ENCODE measurements around the gene OPHN1. TPM values are rescaled to one million over a fixed set of nuclear protein-coding genes. Genes with fewer than 3 reads are reported as not detected.

The OPHN1 gene
- total RNA-seq, 1 experiment from 2014 or later: 4.4 TPM

GRCh38 chrX:68232206-68232605, 201.1 kb downstream of the OPHN1 start:
- DNase-seq (ENCODE audit: low spot score): no peak
- Mint-ChIP-seq H3K36me3 (no peaks in the 10 kb centered on the region; the same call in 1 of the 2 replicates), H3K4me1 (peaks cover 26% of the 10 kb centered on the region), H3K27me3 (ENCODE audit: low read depth) (no peaks in the 10 kb centered on the region), H3K27ac (no peak overlapping the region), H3K4me3 (no peak overlapping the region), H3K9me3 (no peaks in the 10 kb centered on the region)
- ChIA-PET POLR2A (no interaction called here), CTCF (no interaction called here)
- TF ChIP-seq TCF7 (CRISPR knock-in tag; IDR thresholded peaks at IDR 0.05; ENCODE audit: low read depth) (no peak), ATF6 (CRISPR knock-in tag; IDR thresholded peaks at IDR 0.05) (no peak), OVOL2 (CRISPR knock-in tag; IDR thresholded peaks at IDR 0.05; ENCODE audit: borderline replicate concordance) (no peak), ZNF263 (CRISPR knock-in tag; IDR thresholded peaks at IDR 0.05; ENCODE audit: low read depth) (no peak), ZMAT4 (CRISPR knock-in tag; IDR thresholded peaks at IDR 0.05) (no peak), ZNF425 (CRISPR knock-in tag; conservative IDR thresholded peaks at IDR 0.05) (no peak), GRHL2 (CRISPR knock-in tag; IDR thresholded peaks at IDR 0.05; ENCODE audit: insufficient replicate concordance, severe bottlenecking) (no peak), CREB1 (CRISPR knock-in tag; IDR thresholded peaks at IDR 0.05) (no peak), FOXK1 (CRISPR knock-in tag; IDR thresholded peaks at IDR 0.05) (no peak), ZNF423 (CRISPR knock-in tag; IDR thresholded peaks at IDR 0.05) (no peak), NR1H2 (CRISPR knock-in tag; IDR thresholded peaks at IDR 0.05) (no peak), MYBL2 (CRISPR knock-in tag; IDR thresholded peaks at IDR 0.05) (no peak), KAT7 (CRISPR knock-in tag; IDR thresholded peaks at IDR 0.05; ENCODE audit: borderline replicate concordance) (no peak), FOXJ3 (CRISPR knock-in tag; IDR thresholded peaks at IDR 0.05; ENCODE audit: borderline replicate concordance) (no peak), CDX4 (CRISPR knock-in tag; IDR thresholded peaks at IDR 0.05; ENCODE audit: borderline replicate concordance) (no peak), CBFB (CRISPR knock-in tag; IDR thresholded peaks at IDR 0.05; ENCODE audit: low read depth) (no peak), NFYB (CRISPR knock-in tag; conservative IDR thresholded peaks at IDR 0.05; ENCODE audit: low read depth) (no peak), GABPB1 (CRISPR knock-in tag; IDR thresholded peaks at IDR 0.05) (no peak)
- no peak for ATAC-seq

- POLR2A ChIA-PET: no interaction called here
- ATAC-seq: no peak
- TF ChIP-seq GABPB1 (CRISPR knock-in tag; IDR thresholded peaks at IDR 0.05) (no peak), USF1 (CRISPR knock-in tag; IDR thresholded peaks at IDR 0.05) (no peak), TCF7 (CRISPR knock-in tag; IDR thresholded peaks at IDR 0.05; ENCODE audit: low read depth) (no peak), ZNF671 (CRISPR knock-in tag; IDR thresholded peaks at IDR 0.05) (no peak), ELF4 (CRISPR knock-in tag; IDR thresholded peaks at IDR 0.05; ENCODE audit: low read depth) (no peak), KAT7 (CRISPR knock-in tag; IDR thresholded peaks at IDR 0.05; ENCODE audit: borderline replicate concordance) (no peak), NFE2L1 (CRISPR knock-in tag; IDR thresholded peaks at IDR 0.05) (no peak), STAT6 (CRISPR knock-in tag; conservative IDR thresholded peaks at IDR 0.05; ENCODE audit: low read depth) (no peak), HMGXB4 (CRISPR knock-in tag; IDR thresholded peaks at IDR 0.05) (no peak)
These were observed 224.3 kb downstream of the OPHN1 start for GRCh38 chrX:68209008-68209407.

More at GRCh38 chrX:68209008-68209407, 224.3 kb downstream of the OPHN1 start:
- no peak overlapping the region for H3K4me3 Mint-ChIP-seq
- H3K9me3 Mint-ChIP-seq: no peaks in the 10 kb centered on the region
- no peak for DNase-seq (ENCODE audit: low spot score)
- CTCF ChIA-PET: no interaction called here
- no peaks in the 10 kb centered on the region for H3K4me1 Mint-ChIP-seq
- H3K27me3 Mint-ChIP-seq (ENCODE audit: low read depth): no peaks in the 10 kb centered on the region
- no peaks in the 10 kb centered on the region for H3K36me3 Mint-ChIP-seq
- no peak overlapping the region for H3K27ac Mint-ChIP-seq
